Suprapubic skin (tissue), 4 donors: ENCODE measurements around the gene MAD1L1. TPM values are rescaled to one million over a fixed set of nuclear protein-coding genes. Genes with fewer than 3 reads are reported as not detected.

ENCODE experiments used
- DNase-seq, 2 donors: peaks; one replicate each; pipeline ENCODE4 v3.0.0-alpha.2; 2019; ENCODE audit warnings: low spot score in 2 of 2
- H3K27ac ChIP-seq: fragments of 200-600 bp; sonication (generic); one replicate; pipeline ENCODE4 v1.5.1; 2019
- H3K27me3 ChIP-seq: fragments of 200-600 bp; sonication (generic); one replicate; pipeline ENCODE4 v1.5.1; 2019
- H3K36me3 ChIP-seq: fragments of 200-600 bp; sonication (generic); one replicate; pipeline ENCODE4 v1.5.1; 2019
- H3K4me1 ChIP-seq: fragments of 200-600 bp; sonication (generic); one replicate; pipeline ENCODE4 v1.5.1; 2019
- H3K4me3 ChIP-seq: fragments of 200-600 bp; sonication (generic); one replicate; pipeline ENCODE4 v1.5.1; 2019; ENCODE audit warnings: mild to moderate bottlenecking
- H3K9me3 ChIP-seq: fragments of 200-600 bp; sonication (generic); one replicate; pipeline ENCODE4 v1.5.1; 2019
- EP300 ChIP-seq: sonication (generic); formaldehyde crosslinking; IDR thresholded peaks from one replicate; pipeline ENCODE4 v1.6.1; 2017; ENCODE audit warnings: antibody characterized with exemption
- POLR2A ChIP-seq, 2 donors: fragments of 450-650 bp; IDR thresholded peaks; one replicate each; pipeline ENCODE4 v1.6.1; 2017; ENCODE audit warnings: antibody characterized with exemption in 2 of 2, mild to moderate bottlenecking in 2 of 2, moderate library complexity in 2 of 2
- POLR2AphosphoS5 ChIP-seq, 3 donors: sonication (generic); formaldehyde crosslinking; IDR thresholded peaks; one replicate each; pipeline ENCODE4 v1.6.1; 2017; ENCODE audit warnings: antibody characterized with exemption in 3 of 3
- WGBS: methylation state at CpG from one replicate; pipeline ENCODE4 v1.1.5; 2018; 5-methylcytosine and 5-hydroxymethylcytosine counted together
- total RNA-seq, 4 donors: library from RNA; depleted of rRNA; stranded (reverse); fragments of >200 nt; gene quantifications; one replicate each; pipeline ENCODE4 v1.1.0, GENCODE V29; 2016
- TF ChIP-seq, protein P1 (sequence below), 2 donors: fragments of 200-600 bp in 1 of 2; fragments of 450-650 bp in 1 of 2; sonication (generic) in 1 of 2; IDR thresholded peaks; one replicate each; pipeline ENCODE4 v1.5.1; 2016 to 2019; ENCODE audit warnings: antibody characterized with exemption in 2 of 2, mild to moderate bottlenecking in 1 of 2, moderate library complexity in 1 of 2

MAD1L1 gene
- total RNA-seq, 4 donors from 2014 or later: 53.2 to 69.8 (median 62.2) TPM

GRCh38 chr7:2191016-2191415 is 41.7 kb downstream of the MAD1L1 start:
- TF ChIP-seq POLR2AphosphoS5 (IDR thresholded peaks at IDR 0.05) (no peak), EP300 (no peak), POLR2A (IDR thresholded peaks at IDR 0.05) (no peak)
- TF ChIP-seq, protein P1, sequence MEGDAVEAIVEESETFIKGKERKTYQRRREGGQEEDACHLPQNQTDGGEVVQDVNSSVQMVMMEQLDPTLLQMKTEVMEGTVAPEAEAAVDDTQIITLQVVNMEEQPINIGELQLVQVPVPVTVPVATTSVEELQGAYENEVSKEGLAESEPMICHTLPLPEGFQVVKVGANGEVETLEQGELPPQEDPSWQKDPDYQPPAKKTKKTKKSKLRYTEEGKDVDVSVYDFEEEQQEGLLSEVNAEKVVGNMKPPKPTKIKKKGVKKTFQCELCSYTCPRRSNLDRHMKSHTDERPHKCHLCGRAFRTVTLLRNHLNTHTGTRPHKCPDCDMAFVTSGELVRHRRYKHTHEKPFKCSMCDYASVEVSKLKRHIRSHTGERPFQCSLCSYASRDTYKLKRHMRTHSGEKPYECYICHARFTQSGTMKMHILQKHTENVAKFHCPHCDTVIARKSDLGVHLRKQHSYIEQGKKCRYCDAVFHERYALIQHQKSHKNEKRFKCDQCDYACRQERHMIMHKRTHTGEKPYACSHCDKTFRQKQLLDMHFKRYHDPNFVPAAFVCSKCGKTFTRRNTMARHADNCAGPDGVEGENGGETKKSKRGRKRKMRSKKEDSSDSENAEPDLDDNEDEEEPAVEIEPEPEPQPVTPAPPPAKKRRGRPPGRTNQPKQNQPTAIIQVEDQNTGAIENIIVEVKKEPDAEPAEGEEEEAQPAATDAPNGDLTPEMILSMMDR (IDR thresholded peaks at IDR 0.05): no peak

GRCh38 chr7:2190531-2190930 is 42.2 kb downstream of the MAD1L1 start:
- TF ChIP-seq POLR2A (IDR thresholded peaks at IDR 0.05) (no peak), EP300 (no peak), POLR2AphosphoS5 (IDR thresholded peaks at IDR 0.05) (no peak)
- TF ChIP-seq, protein P1 (IDR thresholded peaks at IDR 0.05): no peak
- H3K36me3 ChIP-seq: no peaks in the 10 kb centered on the region
- H3K27ac ChIP-seq: no peak overlapping the region
- H3K27me3 ChIP-seq: no peaks in the 10 kb centered on the region
- no peak overlapping the region for H3K4me3 ChIP-seq
- DNase-seq: no peak
- H3K9me3 ChIP-seq: no peaks in the 10 kb centered on the region
- WGBS: 91% methylated on average over 10 of the region's 10 CpGs
- no peaks in the 10 kb centered on the region for H3K4me1 ChIP-seq

More at GRCh38 chr7:2191016-2191415, 41.7 kb downstream of the MAD1L1 start:
- no peak for DNase-seq
- no peaks in the 10 kb centered on the region for H3K27me3 ChIP-seq
- no peaks in the 10 kb centered on the region for H3K4me1 ChIP-seq
- WGBS: 94% methylated on average over 9 of the region's 9 CpGs
- no peak overlapping the region for H3K4me3 ChIP-seq
- no peaks in the 10 kb centered on the region for H3K36me3 ChIP-seq
- H3K9me3 ChIP-seq: no peaks in the 10 kb centered on the region
- H3K27ac ChIP-seq: no peak overlapping the region

- TF ChIP-seq POLR2AphosphoS5 (IDR thresholded peaks at IDR 0.05) (no peak), EP300 (no peak), POLR2A (IDR thresholded peaks at IDR 0.05) (no peak)
- TF ChIP-seq, protein P1 (IDR thresholded peaks at IDR 0.05): no peak
- H3K27ac ChIP-seq: no peak overlapping the region
- H3K4me1 ChIP-seq: no peaks in the 10 kb centered on the region
- H3K9me3 ChIP-seq: no peaks in the 10 kb centered on the region
- no peaks in the 10 kb centered on the region for H3K27me3 ChIP-seq
- 84% methylated on average over 4 of the region's 4 CpGs for WGBS
- no peak for DNase-seq
- H3K4me3 ChIP-seq: no peak overlapping the region
- peaks cover 4% of the 10 kb centered on the region for H3K36me3 ChIP-seq
These were observed 46.6 kb downstream of the MAD1L1 start for GRCh38 chr7:2186166-2186565.

- Histone ChIP-seq H3K4me1 (no peaks in the 10 kb centered on the region), H3K27ac (no peak overlapping the region), H3K36me3 (peaks cover 4% of the 10 kb centered on the region), H3K27me3 (no peaks in the 10 kb centered on the region), H3K9me3 (no peaks in the 10 kb centered on the region), H3K4me3 (no peak overlapping the region)
- DNase-seq: no peak
- TF ChIP-seq EP300 (no peak), POLR2A (IDR thresholded peaks at IDR 0.05) (no peak), POLR2AphosphoS5 (IDR thresholded peaks at IDR 0.05) (no peak)
- TF ChIP-seq, protein P1 (IDR thresholded peaks at IDR 0.05): no peak
- 90% methylated on average over 8 of the region's 8 CpGs for WGBS
These were observed 47.0 kb downstream of the MAD1L1 start for GRCh38 chr7:2185715-2186114.

DNA sequence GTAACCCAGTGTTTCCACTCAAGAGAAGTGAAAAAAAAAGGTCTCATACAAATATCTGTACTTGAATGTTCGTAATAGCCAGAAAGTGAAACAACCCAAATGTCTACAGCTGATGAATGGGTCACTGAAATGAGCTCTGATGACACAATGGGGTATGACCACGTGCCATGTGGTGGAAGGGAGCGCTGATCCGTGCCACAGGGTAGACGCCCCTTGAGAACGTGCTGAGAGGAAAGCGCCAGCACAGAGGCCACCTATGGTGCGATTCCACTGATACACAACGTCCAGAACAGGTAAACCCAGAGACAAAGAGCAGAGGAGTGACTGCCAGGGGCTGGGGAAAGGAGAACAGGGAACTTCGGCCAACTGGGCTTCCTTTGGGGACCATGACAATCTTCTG is 50.3 kb downstream of the MAD1L1 start:
- no peaks in the 10 kb centered on the region for H3K9me3 ChIP-seq
- peaks cover 4% of the 10 kb centered on the region for H3K36me3 ChIP-seq
- no peaks in the 10 kb centered on the region for H3K4me1 ChIP-seq
- no peaks in the 10 kb centered on the region for H3K27me3 ChIP-seq
- no peak for TF ChIP-seq POLR2AphosphoS5 (IDR thresholded peaks at IDR 0.05)
- no peak for TF ChIP-seq EP300
- TF ChIP-seq POLR2A (IDR thresholded peaks at IDR 0.05): no peak
- TF ChIP-seq, protein P1 (IDR thresholded peaks at IDR 0.05): no peak
- DNase-seq: no peak
- WGBS: 97% methylated on average over 10 of the region's 10 CpGs
- no peak overlapping the region for H3K4me3 ChIP-seq
- no peak overlapping the region for H3K27ac ChIP-seq
